Measurements from ENCODE around the gene MSMB. TPM values are rescaled to one million over a fixed set of nuclear protein-coding genes. Genes with fewer than 3 reads are reported as not detected.
"Not testable (repeated sequence)": the region's sequence is repeated elsewhere in the genome, so short reads cannot be mapped to it uniquely, and the experiment has no call there.

Gene MSMB
- total and polyA plus RNA-seq, 5 donors from 2014 or later, result not detected

DNA sequence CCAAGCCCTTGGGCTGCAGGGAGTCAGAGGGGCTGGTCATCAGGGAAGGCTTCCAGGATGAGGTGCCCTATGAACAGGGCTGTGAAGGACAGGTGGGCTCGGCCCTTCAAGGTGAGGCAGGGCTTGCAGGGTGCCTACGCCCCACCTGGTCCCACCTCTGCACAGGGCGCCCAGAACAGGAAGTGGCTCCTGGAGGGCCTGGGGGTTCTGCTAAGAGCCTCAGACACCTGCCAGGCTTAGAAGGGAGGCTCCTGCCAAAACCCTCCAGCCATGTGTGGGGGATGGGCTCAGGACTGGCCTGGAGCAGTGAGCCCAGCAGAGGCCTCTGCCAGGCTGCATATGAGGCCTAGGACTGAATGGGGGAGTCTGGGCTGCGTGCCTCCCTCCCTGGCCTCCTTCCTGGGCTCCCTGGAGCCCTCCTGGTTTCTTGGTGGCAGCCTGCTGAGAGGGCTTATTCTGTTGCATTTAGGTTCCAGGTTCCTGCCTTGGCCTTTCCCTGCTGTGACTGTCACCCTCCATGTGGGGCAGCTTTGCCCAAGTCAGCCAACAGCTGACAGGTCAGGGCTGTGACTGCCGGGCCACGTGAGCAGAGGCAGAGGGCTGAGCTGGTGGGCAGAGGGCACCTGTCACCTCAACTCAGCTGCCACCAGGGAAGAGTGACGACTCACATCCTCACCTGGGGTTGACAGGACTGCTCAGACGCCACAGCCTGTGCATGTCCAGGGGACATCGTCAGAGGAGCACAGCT lies 45.2 kb upstream of the MSMB start:
- H3K4me3 ChIP-seq (ENCODE audit: low read depth, low read length), result no peak overlapping the region
- Mint-ChIP-seq H3K4me1 (peaks cover 5 to 21% (median 10%) of the 10 kb centered on the region in 4 donors), H3K4me3 (peak overlapping the region in 2 of 4 donors; percentile 17 to 61), H3K27ac (peak overlapping the region; percentile 61 to 86 (median 86)), H3K36me3 (no peaks in the 10 kb centered on the region), H3K9me3 (peaks cover 0 to 2% (median 0%) of the 10 kb centered on the region in 7 donors), H3K27me3 (no peaks in the 10 kb centered on the region)
- peaks cover 59% of the 10 kb centered on the region for H3K4me1 ChIP-seq (ENCODE audit: control insufficient read depth, insufficient read depth, low read length, poor library complexity, severe bottlenecking)
- H3K27me3 ChIP-seq (ENCODE audit: control insufficient read depth, insufficient read depth, low read length), result no peaks in the 10 kb centered on the region
- no peaks in the 10 kb centered on the region for H3K9me3 ChIP-seq (ENCODE audit: control insufficient read depth in 2 of 2, low read length in 2 of 2)
- H3K36me3 ChIP-seq (ENCODE audit: control insufficient read depth, insufficient read depth, low read length), result no peaks in the 10 kb centered on the region
- ATAC-seq (ENCODE audit: low read depth in 2 of 2) (peak; percentile 1 to 38), DNase-seq (peak in 1 of 3 donors; percentile 43)
- H3K27ac ChIP-seq (ENCODE audit: insufficient read depth, low read length, poor library complexity, severe bottlenecking), result peak overlapping the region; percentile 49

DNA sequence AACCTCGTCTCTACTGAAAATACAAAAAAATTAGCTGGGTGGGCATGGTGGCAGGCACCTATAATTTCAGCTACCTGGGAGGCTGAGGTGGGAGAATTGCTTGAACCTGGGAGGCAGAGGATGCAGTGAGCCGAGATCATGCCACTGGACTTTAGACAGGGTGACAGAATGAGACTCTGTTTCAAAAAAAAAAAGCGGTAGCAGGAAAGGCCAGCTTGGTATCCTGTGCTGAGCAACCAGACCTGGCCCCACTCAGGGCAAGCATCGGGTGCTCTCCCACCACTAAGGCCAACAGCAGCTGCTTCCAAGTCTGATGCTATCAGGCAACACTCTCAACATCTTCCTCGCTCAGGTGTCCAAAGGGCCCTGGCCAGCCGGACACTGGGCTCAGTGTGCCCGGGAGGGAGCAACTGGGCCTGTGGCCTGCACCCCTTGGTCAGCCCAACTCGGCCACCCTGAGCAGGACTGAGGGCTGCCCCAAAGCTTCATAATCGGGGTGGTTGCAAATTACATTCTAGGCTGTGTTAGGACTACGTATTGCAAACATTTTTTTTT lies 44.3 kb upstream of the MSMB start:
- H3K9me3 ChIP-seq (ENCODE audit: control insufficient read depth in 2 of 2, low read length in 2 of 2), result no peaks in the 10 kb centered on the region
- no peaks in the 10 kb centered on the region for H3K36me3 ChIP-seq (ENCODE audit: control insufficient read depth, insufficient read depth, low read length)
- H3K4me1 ChIP-seq (ENCODE audit: control insufficient read depth, insufficient read depth, low read length, poor library complexity, severe bottlenecking), result peaks cover 50% of the 10 kb centered on the region
- H3K27ac ChIP-seq (ENCODE audit: insufficient read depth, low read length, poor library complexity, severe bottlenecking), result peak overlapping the region; percentile 49
- Mint-ChIP-seq H3K36me3 (no peaks in the 10 kb centered on the region), H3K4me3 (peak overlapping the region in 2 of 4 donors; percentile 9 to 47), H3K27ac (peak overlapping the region; percentile 61 to 86 (median 72)), H3K4me1 (peaks cover 5 to 13% (median 7%) of the 10 kb centered on the region in 4 donors), H3K9me3 (peaks cover 0 to 2% (median 0%) of the 10 kb centered on the region in 7 donors), H3K27me3 (no peaks in the 10 kb centered on the region)
- H3K4me3 ChIP-seq (ENCODE audit: low read depth, low read length), result no peak overlapping the region
- DNase-seq (no peak), ATAC-seq (ENCODE audit: low read depth in 2 of 2) (no peak)
- no peaks in the 10 kb centered on the region for H3K27me3 ChIP-seq (ENCODE audit: control insufficient read depth, insufficient read depth, low read length)

DNA sequence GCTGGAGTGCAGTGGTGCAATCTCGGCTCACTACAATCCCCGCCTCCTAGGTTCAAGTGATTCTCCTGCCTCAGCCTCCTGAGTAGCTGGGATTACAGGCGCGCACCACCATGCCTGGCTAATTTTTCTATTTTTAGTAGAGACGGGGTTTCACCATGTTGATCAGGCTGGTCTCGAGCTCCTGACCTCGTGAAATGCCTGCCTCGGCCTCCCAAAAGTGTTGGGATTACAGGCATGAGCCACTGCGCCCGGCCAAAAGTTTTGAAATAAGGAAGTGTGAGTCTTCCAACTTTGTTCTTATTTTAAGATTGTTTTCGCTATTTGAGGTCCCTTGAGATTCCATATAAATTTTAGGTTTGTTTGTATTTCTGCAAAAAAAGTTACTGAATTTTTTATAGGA lies 41.3 kb upstream of the MSMB start:
- H3K27me3 Mint-ChIP-seq; H3K4me3 Mint-ChIP-seq; H3K36me3 ChIP-seq (ENCODE audit: control insufficient read depth, insufficient read depth, low read length); DNase-seq; H3K4me3 ChIP-seq (ENCODE audit: low read depth, low read length); H3K9me3 ChIP-seq (ENCODE audit: control insufficient read depth in 2 of 2, low read length in 2 of 2); H3K27ac Mint-ChIP-seq; H3K9me3 Mint-ChIP-seq; H3K27ac ChIP-seq (ENCODE audit: insufficient read depth, low read length, poor library complexity, severe bottlenecking); H3K36me3 Mint-ChIP-seq; H3K27me3 ChIP-seq (ENCODE audit: control insufficient read depth, insufficient read depth, low read length); H3K4me1 Mint-ChIP-seq; ATAC-seq (ENCODE audit: low read depth in 2 of 2): not testable (repeated sequence)
- peaks cover 20% of the 10 kb centered on the region for H3K4me1 ChIP-seq (ENCODE audit: control insufficient read depth, insufficient read depth, low read length, poor library complexity, severe bottlenecking)

DNA sequence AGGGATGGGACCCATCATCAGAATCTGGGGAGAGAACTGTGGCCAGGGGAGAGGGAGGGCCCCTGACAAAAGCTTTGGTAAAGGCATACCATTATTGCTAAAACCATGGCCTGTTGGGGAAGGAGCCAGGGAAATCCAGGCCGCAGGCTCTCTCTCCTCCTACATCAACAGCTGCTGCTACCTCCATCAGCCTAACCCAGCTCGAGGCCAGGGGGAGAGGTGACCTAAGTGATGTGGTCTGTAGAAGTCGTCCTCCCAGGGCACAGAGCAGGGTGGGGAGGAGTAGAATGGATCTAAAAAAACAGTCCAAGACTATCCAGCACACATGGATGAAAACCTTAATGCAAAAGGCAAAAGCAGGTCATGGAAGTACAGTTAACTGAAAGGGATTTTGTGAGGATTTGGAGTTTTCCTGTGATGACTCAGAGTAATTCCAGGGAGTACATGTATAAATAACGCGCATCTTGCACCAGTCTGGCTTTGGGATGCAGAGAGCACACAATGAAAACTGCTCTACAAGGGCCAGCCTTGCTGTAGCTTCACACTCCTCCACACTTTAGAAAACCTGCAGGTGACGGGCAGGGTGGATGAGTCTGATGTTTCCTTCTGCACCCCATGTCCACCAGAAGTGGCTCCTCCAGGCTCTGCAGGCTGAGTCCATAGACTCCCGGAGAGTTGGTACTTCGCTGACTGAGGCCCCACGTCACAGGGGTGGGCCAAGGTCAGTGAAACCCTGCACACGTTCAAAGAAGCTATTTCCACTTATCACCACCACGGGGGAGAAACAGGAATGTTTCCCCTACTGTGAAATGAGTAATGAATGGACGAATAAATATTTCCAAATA lies 38.5 kb upstream of the MSMB start:
- no peak for DNase-seq
- Mint-ChIP-seq H3K27ac (peak overlapping the region in 1 of 3 donors; percentile 46), H3K4me1 (peaks cover 0 to 17% (median 4%) of the 10 kb centered on the region in 4 donors), H3K36me3 (no peaks in the 10 kb centered on the region), H3K9me3 (peaks cover 0 to 10% (median 0%) of the 10 kb centered on the region in 7 donors), H3K4me3 (no peak overlapping the region), H3K27me3 (no peaks in the 10 kb centered on the region)
- H3K4me3 ChIP-seq (ENCODE audit: low read depth, low read length), result no peak overlapping the region
- H3K27ac ChIP-seq (ENCODE audit: insufficient read depth, low read length, poor library complexity, severe bottlenecking), result no peak overlapping the region
- H3K27me3 ChIP-seq (ENCODE audit: control insufficient read depth, insufficient read depth, low read length), result no peaks in the 10 kb centered on the region
- H3K36me3 ChIP-seq (ENCODE audit: control insufficient read depth, insufficient read depth, low read length), result no peaks in the 10 kb centered on the region
- no peaks in the 10 kb centered on the region for H3K4me1 ChIP-seq (ENCODE audit: control insufficient read depth, insufficient read depth, low read length, poor library complexity, severe bottlenecking)
- ATAC-seq (ENCODE audit: low read depth in 2 of 2), result no peak
- no peaks in the 10 kb centered on the region for H3K9me3 ChIP-seq (ENCODE audit: control insufficient read depth in 2 of 2, low read length in 2 of 2)

DNA sequence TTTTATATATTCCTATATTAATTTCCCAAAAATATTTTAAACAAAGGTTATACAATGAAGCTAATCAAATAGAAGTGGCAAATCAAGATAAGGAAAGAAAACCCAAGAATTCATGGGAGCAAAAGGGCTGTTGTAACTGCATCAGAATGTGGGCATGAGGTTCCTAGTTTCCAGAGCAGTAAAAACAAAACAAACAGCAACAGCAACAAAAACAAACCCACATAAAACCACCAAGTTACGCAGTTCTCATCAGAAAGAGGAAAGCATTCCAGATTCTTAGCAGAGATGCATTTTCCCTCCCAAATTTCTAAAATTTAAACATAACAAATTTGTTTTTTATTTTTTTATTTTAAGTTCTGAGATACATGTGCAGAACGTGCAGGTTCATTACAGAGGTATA lies 34.8 kb upstream of the MSMB start:
- no peaks in the 10 kb centered on the region for H3K9me3 ChIP-seq (ENCODE audit: control insufficient read depth in 2 of 2, low read length in 2 of 2)
- Mint-ChIP-seq H3K27me3 (peaks cover 4% of the 10 kb centered on the region), H3K27ac (no peak overlapping the region), H3K9me3 (peaks cover 0 to 8% (median 0%) of the 10 kb centered on the region in 7 donors), H3K36me3 (no peaks in the 10 kb centered on the region), H3K4me1 (peaks cover 0 to 31% (median 10%) of the 10 kb centered on the region in 4 donors), H3K4me3 (no peak overlapping the region)
- no peaks in the 10 kb centered on the region for H3K4me1 ChIP-seq (ENCODE audit: control insufficient read depth, insufficient read depth, low read length, poor library complexity, severe bottlenecking)
- H3K27ac ChIP-seq (ENCODE audit: insufficient read depth, low read length, poor library complexity, severe bottlenecking), result no peak overlapping the region
- H3K4me3 ChIP-seq (ENCODE audit: low read depth, low read length), result no peak overlapping the region
- ATAC-seq (ENCODE audit: low read depth in 2 of 2) (no peak), DNase-seq (no peak)
- H3K27me3 ChIP-seq (ENCODE audit: control insufficient read depth, insufficient read depth, low read length), result no peaks in the 10 kb centered on the region
- no peaks in the 10 kb centered on the region for H3K36me3 ChIP-seq (ENCODE audit: control insufficient read depth, insufficient read depth, low read length)

DNA sequence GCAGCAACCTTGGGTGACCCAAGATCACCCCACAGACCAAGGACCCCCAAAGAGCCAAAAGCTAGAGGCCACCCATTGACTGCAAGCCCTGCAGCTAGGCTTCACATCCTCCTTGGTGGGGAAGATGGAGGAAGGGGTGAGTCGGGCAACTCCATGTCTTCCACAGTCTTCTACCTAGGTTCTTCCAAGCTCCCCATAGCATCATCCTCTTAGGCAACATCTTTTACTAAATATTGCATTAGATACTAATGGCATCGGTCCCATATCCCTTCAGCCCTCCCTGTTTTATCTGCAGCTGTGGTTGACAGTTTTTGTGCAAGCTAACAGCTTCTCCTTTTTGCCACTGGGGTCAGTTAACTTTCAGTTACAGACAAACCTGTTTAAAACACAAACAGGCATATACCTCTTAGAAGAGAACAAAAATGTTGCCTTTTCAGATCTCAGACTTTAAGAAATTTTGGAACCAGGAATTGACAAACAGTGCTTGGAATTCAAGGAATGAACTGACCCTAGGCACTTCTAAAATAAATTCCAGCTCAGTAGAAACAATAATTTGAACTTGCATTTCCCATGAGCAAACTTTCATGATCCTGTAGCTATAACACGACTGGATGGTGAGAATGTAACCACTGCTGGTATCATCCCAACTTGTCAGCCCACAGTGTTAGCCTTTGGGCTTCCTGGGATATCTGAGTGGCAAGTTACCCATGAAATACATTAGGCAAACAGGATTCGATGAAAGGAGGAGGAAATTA lies 33.9 kb upstream of the MSMB start:
- H3K36me3 Mint-ChIP-seq, result no peaks in the 10 kb centered on the region
- Histone ChIP-seq H3K36me3 (ENCODE audit: control insufficient read depth, insufficient read depth, low read length) (no peaks in the 10 kb centered on the region), H3K9me3 (ENCODE audit: control insufficient read depth in 2 of 2, low read length in 2 of 2) (no peaks in the 10 kb centered on the region), H3K4me3 (ENCODE audit: low read depth, low read length) (no peak overlapping the region), H3K4me1 (ENCODE audit: control insufficient read depth, insufficient read depth, low read length, poor library complexity, severe bottlenecking) (no peaks in the 10 kb centered on the region), H3K27ac (ENCODE audit: insufficient read depth, low read length, poor library complexity, severe bottlenecking) (no peak overlapping the region), H3K27me3 (ENCODE audit: control insufficient read depth, insufficient read depth, low read length) (no peaks in the 10 kb centered on the region)
- H3K4me1 Mint-ChIP-seq, result peaks cover 0 to 31% (median 11%) of the 10 kb centered on the region in 4 donors
- no peak for DNase-seq
- H3K27me3 Mint-ChIP-seq, result peaks cover 4% of the 10 kb centered on the region
- H3K27ac Mint-ChIP-seq, result peak overlapping the region in 1 of 3 donors; percentile 32
- ATAC-seq (ENCODE audit: low read depth in 2 of 2), result no peak
- H3K9me3 Mint-ChIP-seq, result peaks cover 0 to 8% (median 0%) of the 10 kb centered on the region in 7 donors
- no peak overlapping the region for H3K4me3 Mint-ChIP-seq

DNA sequence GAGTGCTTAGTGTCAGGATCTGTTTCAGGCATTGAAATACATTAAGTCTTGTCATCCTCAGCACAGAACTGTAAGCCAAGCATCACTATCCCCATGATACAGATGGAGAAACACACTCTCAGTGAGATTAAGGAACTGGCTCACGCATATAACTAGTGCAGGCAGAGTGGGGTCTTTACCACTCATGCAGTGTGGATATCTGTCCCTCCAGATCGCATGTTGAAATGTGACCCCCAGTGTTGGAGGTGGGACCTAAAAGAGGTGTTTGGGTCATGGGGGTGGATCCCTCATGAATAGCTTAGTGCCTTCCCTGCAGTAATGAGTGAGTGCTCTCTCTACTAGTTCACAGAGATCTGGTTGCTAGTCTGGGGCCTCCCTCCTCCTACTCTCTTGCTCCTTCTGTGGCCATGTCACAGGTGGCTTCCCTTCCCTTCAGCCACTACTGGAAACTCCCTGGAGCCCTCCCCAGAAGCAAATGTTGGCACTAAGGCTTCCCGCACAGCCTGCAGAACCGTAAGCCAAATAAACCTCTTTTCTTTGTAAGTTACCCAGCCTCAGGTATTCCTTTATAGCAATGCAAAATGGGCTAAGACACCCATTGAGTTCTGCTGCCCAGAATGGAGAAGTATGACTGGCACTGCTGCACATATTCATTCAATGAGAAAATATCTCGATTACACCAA lies 31.8 kb upstream of the MSMB start:
- H3K27me3 Mint-ChIP-seq, result peaks cover 4% of the 10 kb centered on the region
- peaks cover 0 to 31% (median 11%) of the 10 kb centered on the region in 4 donors for H3K4me1 Mint-ChIP-seq
- peak overlapping the region; percentile 47 to 78 (median 60) for H3K27ac Mint-ChIP-seq
- H3K36me3 Mint-ChIP-seq, result no peaks in the 10 kb centered on the region
- H3K9me3 Mint-ChIP-seq, result peaks cover 0 to 8% (median 0%) of the 10 kb centered on the region in 7 donors
- ATAC-seq (ENCODE audit: low read depth in 2 of 2), result no peak
- no peak for DNase-seq
- H3K4me3 ChIP-seq (ENCODE audit: low read depth, low read length), result no peak overlapping the region
- no peaks in the 10 kb centered on the region for H3K9me3 ChIP-seq (ENCODE audit: control insufficient read depth in 2 of 2, low read length in 2 of 2)
- no peak overlapping the region for H3K27ac ChIP-seq (ENCODE audit: insufficient read depth, low read length, poor library complexity, severe bottlenecking)
- no peaks in the 10 kb centered on the region for H3K36me3 ChIP-seq (ENCODE audit: control insufficient read depth, insufficient read depth, low read length)
- H3K4me3 Mint-ChIP-seq, result peak overlapping the region in 1 of 4 donors; percentile 0
- no peaks in the 10 kb centered on the region for H3K27me3 ChIP-seq (ENCODE audit: control insufficient read depth, insufficient read depth, low read length)
- no peaks in the 10 kb centered on the region for H3K4me1 ChIP-seq (ENCODE audit: control insufficient read depth, insufficient read depth, low read length, poor library complexity, severe bottlenecking)

All from CD4-positive, CD25-positive, alpha-beta regulatory T cell (primary cell).